MCF 10A (cell line): Measurements from ENCODE around the gene SF3B3. TPM values are rescaled to one million over a fixed set of nuclear protein-coding genes. Genes with fewer than 3 reads are reported as not detected.
A peak's percentile ranks its signal among the peaks of the same experiment; 100 is the strongest.

ENCODE experiments used
- BruUV-seq: library from RNA; stranded (reverse); fragments of 400-500 nt; replicated peaks from 2 replicates; lab custom pipeline; 2021; lab: Mats Ljungman, UMichigan
- CTCF ChIA-PET: fragments of 300-600 bp; sonication (Branson Sonifier 250); formaldehyde crosslinking; extraction: SDS; loops from one replicate; lab custom pipeline; 2021; ENCODE audit warnings: antibody characterized with exemption, inconsistent platforms; lab: Yijun Ruan, JAX
- POLR2A ChIA-PET: fragments of 300-600, 350-650 bp; sonication (Branson Sonifier 250); formaldehyde crosslinking; extraction: SDS; loops from one replicate; lab custom pipeline; 2020; ENCODE audit warnings: antibody characterized with exemption, inconsistent platforms; lab: Yijun Ruan, JAX
- DNase-seq: peaks from one replicate; pipeline ENCODE4 v3.0.0-alpha.2; 2018; ENCODE audit not compliant: unreplicated experiment
- H3K27ac Mint-ChIP-seq: one replicate; pipeline ENCODE4 v1.8.0; 2022; ENCODE audit warnings: mild to moderate bottlenecking, low read depth, mixed read lengths; ENCODE audit not compliant: unreplicated experiment
- H3K27me3 Mint-ChIP-seq: one replicate; pipeline ENCODE4 v1.8.0; 2022; ENCODE audit warnings: mixed read lengths; ENCODE audit not compliant: insufficient read depth, unreplicated experiment
- H3K36me3 Mint-ChIP-seq: one replicate; pipeline ENCODE4 v1.8.0; 2022; ENCODE audit warnings: mild to moderate bottlenecking, moderate library complexity, mixed read lengths; ENCODE audit not compliant: insufficient read depth, unreplicated experiment
- H3K4me1 Mint-ChIP-seq: one replicate; pipeline ENCODE4 v1.8.0; 2022; ENCODE audit warnings: mixed read lengths; ENCODE audit not compliant: insufficient read depth, unreplicated experiment
- H3K4me3 Mint-ChIP-seq: one replicate; pipeline ENCODE4 v1.8.0; 2022; ENCODE audit warnings: mild to moderate bottlenecking, moderate library complexity, mixed read lengths; ENCODE audit not compliant: unreplicated experiment
- H3K9me3 Mint-ChIP-seq: one replicate; pipeline ENCODE4 v1.8.0; 2022; ENCODE audit warnings: mixed read lengths; ENCODE audit not compliant: unreplicated experiment
- intact Hi-C: fragments of 100-400 bp; cut with micrococcal nuclease; formaldehyde crosslinking; loops from 2 replicates; pipeline ENCODE4 v1.14.1; 2022
- total RNA-seq: library from RNA; stranded (reverse); gene quantifications from 2 replicates; pipeline ENCODE4 v1.2.3, GENCODE V29; 2022
- TF ChIP-seq, protein P1 (sequence below): fragments of 200-600 bp; IDR thresholded peaks from one replicate; pipeline ENCODE4 v1.8.0; 2022; ENCODE audit warnings: antibody characterized with exemption, mild to moderate bottlenecking; ENCODE audit not compliant: unreplicated experiment

SF3B3 gene
- total RNA-seq, 1 experiment from 2014 or later: 309 TPM

GRCh38 chr16:70574595-70575271, 51.1 kb downstream of the SF3B3 start:
- peaks cover 79% of the 10 kb centered on the region for H3K36me3 Mint-ChIP-seq
- ChIA-PET POLR2A (interaction anchor here (0.6 to 1.5 kb wide), 4 partner anchors 14 to 95 kb away, joined by 3 to 4 read pairs (median 4); no protein-coding TSS in a partner anchor), CTCF (interaction anchor here (1.0 to 2.5 kb wide), 4 partner anchors 16 to 196 kb away, joined by 3 to 9 read pairs (median 5); no protein-coding TSS in a partner anchor)
- intact Hi-C loops: loop anchor here (5.0 kb wide), 1 partner anchor 78 kb away; no protein-coding TSS in a partner anchor
- TF ChIP-seq, protein P1, sequence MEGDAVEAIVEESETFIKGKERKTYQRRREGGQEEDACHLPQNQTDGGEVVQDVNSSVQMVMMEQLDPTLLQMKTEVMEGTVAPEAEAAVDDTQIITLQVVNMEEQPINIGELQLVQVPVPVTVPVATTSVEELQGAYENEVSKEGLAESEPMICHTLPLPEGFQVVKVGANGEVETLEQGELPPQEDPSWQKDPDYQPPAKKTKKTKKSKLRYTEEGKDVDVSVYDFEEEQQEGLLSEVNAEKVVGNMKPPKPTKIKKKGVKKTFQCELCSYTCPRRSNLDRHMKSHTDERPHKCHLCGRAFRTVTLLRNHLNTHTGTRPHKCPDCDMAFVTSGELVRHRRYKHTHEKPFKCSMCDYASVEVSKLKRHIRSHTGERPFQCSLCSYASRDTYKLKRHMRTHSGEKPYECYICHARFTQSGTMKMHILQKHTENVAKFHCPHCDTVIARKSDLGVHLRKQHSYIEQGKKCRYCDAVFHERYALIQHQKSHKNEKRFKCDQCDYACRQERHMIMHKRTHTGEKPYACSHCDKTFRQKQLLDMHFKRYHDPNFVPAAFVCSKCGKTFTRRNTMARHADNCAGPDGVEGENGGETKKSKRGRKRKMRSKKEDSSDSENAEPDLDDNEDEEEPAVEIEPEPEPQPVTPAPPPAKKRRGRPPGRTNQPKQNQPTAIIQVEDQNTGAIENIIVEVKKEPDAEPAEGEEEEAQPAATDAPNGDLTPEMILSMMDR: no peak
- no peak overlapping the region for H3K4me3 Mint-ChIP-seq
- DNase-seq: no peak
- H3K27ac Mint-ChIP-seq: peak overlapping the region; percentile 83
- no peaks in the 10 kb centered on the region for H3K27me3 Mint-ChIP-seq
- peaks cover 39% of the 10 kb centered on the region for H3K4me1 Mint-ChIP-seq
- no TSS peak for BruUV-seq
- no peaks in the 10 kb centered on the region for H3K9me3 Mint-ChIP-seq

- Mint-ChIP-seq H3K36me3 (peaks cover 73% of the 10 kb centered on the region), H3K27ac (peak overlapping the region; percentile 83), H3K27me3 (no peaks in the 10 kb centered on the region), H3K4me1 (peaks cover 39% of the 10 kb centered on the region), H3K4me3 (no peak overlapping the region), H3K9me3 (no peaks in the 10 kb centered on the region)
- no peak for DNase-seq
- ChIA-PET CTCF (interaction anchor here (0.6 to 2.5 kb wide), 2 partner anchors 29 to 195 kb away, joined by 4 to 7 read pairs; no protein-coding TSS in a partner anchor), POLR2A (interaction anchor here (1.0 to 1.8 kb wide), 5 partner anchors 8 to 96 kb away, joined by 3 to 6 read pairs (median 4); no protein-coding TSS in a partner anchor)
- intact Hi-C loops: loop anchor here (5.0 kb wide), 1 partner anchor 77 kb away; no protein-coding TSS in a partner anchor
- no TSS peak for BruUV-seq
- TF ChIP-seq, protein P1: no peak
These were observed 51.8 kb downstream of the SF3B3 start for GRCh38 chr16:70575376-70575775.

DNA sequence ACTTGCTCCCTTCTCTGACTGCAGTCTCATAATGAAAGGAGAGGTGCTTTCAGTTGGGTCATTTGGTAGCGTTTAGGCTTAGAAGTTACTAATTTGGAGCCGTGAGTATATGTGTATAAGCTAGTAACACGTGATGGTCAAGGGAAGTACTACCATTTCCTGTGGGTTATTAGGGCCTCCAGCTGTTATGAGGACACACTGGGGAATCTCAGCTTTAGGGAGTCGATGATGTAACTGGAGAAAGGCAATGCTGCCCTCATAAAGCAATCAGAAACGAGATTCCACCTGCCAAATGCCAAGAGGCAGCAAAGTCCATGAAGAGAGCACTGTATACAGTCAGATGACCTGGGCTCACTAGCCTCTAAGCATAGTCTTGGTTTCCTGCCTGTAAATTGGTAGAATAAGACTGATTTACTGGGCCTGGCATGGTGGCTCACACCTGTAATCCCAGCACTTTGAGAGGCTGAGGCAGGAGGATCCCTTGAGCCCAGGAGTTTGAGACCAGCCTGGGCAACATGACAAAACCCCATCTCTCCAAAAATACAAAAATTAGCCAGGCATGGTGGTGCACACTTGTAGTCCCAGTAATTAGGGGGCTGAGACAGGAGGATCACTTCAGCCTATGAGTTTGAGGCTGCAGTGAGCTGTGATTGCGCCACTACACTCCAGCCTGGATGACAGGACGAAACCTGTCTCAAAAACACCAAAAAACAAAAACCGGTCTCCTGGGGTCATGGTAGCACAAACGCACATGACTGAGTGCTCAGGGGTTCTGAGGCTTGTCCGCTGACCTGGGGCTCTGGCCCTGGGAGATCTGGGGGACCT, 53.0 kb downstream of the SF3B3 start:
- TF ChIP-seq, protein P1: no peak
- peak overlapping the region; percentile 83 for H3K27ac Mint-ChIP-seq
- POLR2A ChIA-PET: interaction anchor here (0.5 to 1.8 kb wide), 17 partner anchors 9 to 1218 kb away, joined by 3 to 7 read pairs (median 4); no protein-coding TSS in a partner anchor
- peaks cover 60% of the 10 kb centered on the region for H3K36me3 Mint-ChIP-seq
- H3K4me3 Mint-ChIP-seq: peak overlapping the region; percentile 10
- peak; percentile 86 for DNase-seq
- BruUV-seq: no TSS peak
- no peaks in the 10 kb centered on the region for H3K27me3 Mint-ChIP-seq
- H3K4me1 Mint-ChIP-seq: peaks cover 38% of the 10 kb centered on the region
- no peaks in the 10 kb centered on the region for H3K9me3 Mint-ChIP-seq
- intact Hi-C loops: loop anchor here (5.0 kb wide), 1 partner anchor 76 kb away; no protein-coding TSS in a partner anchor
- CTCF ChIA-PET: interaction anchor here (0.6 to 2.5 kb wide), 4 partner anchors 15 to 194 kb away, joined by 3 to 13 read pairs (median 6); no protein-coding TSS in a partner anchor
